HepG2 (cell line): ENCODE data around the gene MAP2K2. TPM values are rescaled to one million over a fixed set of nuclear protein-coding genes. Genes with fewer than 3 reads are reported as not detected.
A peak's percentile ranks its signal among the peaks of the same experiment; 100 is the strongest.

Experiments used
- ARHGAP35 ChIP-seq: sonication (generic); formaldehyde crosslinking; IDR thresholded peaks from 2 replicates; pipeline ENCODE4 v1.9.0; 2022; ENCODE audit warnings: mild to moderate bottlenecking, inconsistent platforms, moderate library complexity, missing genetic modification reagents, borderline replicate concordance
- ATF5 ChIP-seq: sonication (generic); formaldehyde crosslinking; IDR thresholded peaks from 2 replicates; pipeline ENCODE4 v1.4.0; 2020; ENCODE audit warnings: mild to moderate bottlenecking, low read depth, missing genetic modification reagents
- BORCS8-MEF2B ChIP-seq: sonication (generic); formaldehyde crosslinking; IDR thresholded peaks from 2 replicates; pipeline ENCODE4 v1.8.0; 2022; ENCODE audit warnings: mild to moderate bottlenecking, missing genetic modification reagents
- CAMTA2 ChIP-seq: sonication (generic); formaldehyde crosslinking; IDR thresholded peaks from 2 replicates; pipeline ENCODE4 v1.4.0; 2020; ENCODE audit warnings: mild to moderate bottlenecking, missing genetic modification reagents, borderline replicate concordance
- CENPX ChIP-seq: sonication (generic); formaldehyde crosslinking; IDR thresholded peaks from 2 replicates; pipeline ENCODE4 v1.9.0; 2021; ENCODE audit warnings: mild to moderate bottlenecking, missing genetic modification reagents, moderate library complexity
- HMGXB4 ChIP-seq, 2 experiments: sonication (generic) in 1 of 2; formaldehyde crosslinking in 1 of 2; IDR thresholded peaks; 2 replicates each; pipeline versions ENCODE4 v1.4.0 to v1.6.1; 2018 to 2020; ENCODE audit warnings: missing genetic modification reagents in 2 of 2, borderline replicate concordance in 1 of 2, low read depth in 1 of 2, mild to moderate bottlenecking in 1 of 2, missing biosample characterization in 1 of 2
- HOXA5 ChIP-seq: sonication (generic); formaldehyde crosslinking; IDR thresholded peaks from 2 replicates; pipeline ENCODE4 v1.4.0; 2020; ENCODE audit warnings: missing genetic modification reagents
- IRF9 ChIP-seq: sonication (generic); formaldehyde crosslinking; IDR thresholded peaks from 2 replicates; pipeline ENCODE4 v1.8.0; 2022; ENCODE audit warnings: missing genetic modification reagents, mild to moderate bottlenecking, borderline replicate concordance
- KDM1A ChIP-seq: IDR thresholded peaks from 2 replicates; pipeline ENCODE4 v1.6.1; 2016; ENCODE audit warnings: missing compliant biosample characterization
- KLF6 ChIP-seq: IDR thresholded peaks from 2 replicates; pipeline ENCODE4 v1.8.0; 2016; ENCODE audit warnings: missing biosample characterization, missing genetic modification reagents
- MIXL1 ChIP-seq: IDR thresholded peaks from 2 replicates; pipeline ENCODE4 v1.6.1; 2016
- SIN3A ChIP-seq: IDR thresholded peaks from 2 replicates; pipeline ENCODE4 v1.6.1; 2011; ENCODE audit warnings: low read depth, mild to moderate bottlenecking, control low read depth, low read length, borderline replicate concordance
- ZFP62 ChIP-seq: sonication (generic); formaldehyde crosslinking; IDR thresholded peaks from 2 replicates; pipeline ENCODE4 v1.4.0; 2020; ENCODE audit warnings: missing genetic modification reagents
- ZFP91 ChIP-seq: sonication (generic); formaldehyde crosslinking; IDR thresholded peaks from 2 replicates; pipeline ENCODE4 v1.9.0; 2022; ENCODE audit warnings: missing genetic modification reagents, mild to moderate bottlenecking, borderline replicate concordance
- ZMYM3 ChIP-seq: sonication (generic); formaldehyde crosslinking; IDR thresholded peaks from 2 replicates; pipeline ENCODE4 v1.5.1; 2020; ENCODE audit warnings: mild to moderate bottlenecking, missing genetic modification reagents
- ZNF317 ChIP-seq: sonication (generic); formaldehyde crosslinking; IDR thresholded peaks from 2 replicates; pipeline ENCODE4 v1.5.0; 2020; ENCODE audit warnings: mild to moderate bottlenecking, missing genetic modification reagents
- ZNF350 ChIP-seq: sonication (generic); formaldehyde crosslinking; IDR thresholded peaks from 2 replicates; pipeline ENCODE4 v1.4.0; 2020; ENCODE audit warnings: mild to moderate bottlenecking, low read depth, missing genetic modification reagents, borderline replicate concordance
- ZNF562 ChIP-seq: sonication (generic); formaldehyde crosslinking; IDR thresholded peaks from 2 replicates; pipeline ENCODE4 v1.8.0; 2022; ENCODE audit warnings: missing genetic modification reagents, borderline replicate concordance
- ZNF687 ChIP-seq: sonication (generic); formaldehyde crosslinking; IDR thresholded peaks from 2 replicates; pipeline ENCODE4 v1.5.1; 2020; ENCODE audit warnings: mild to moderate bottlenecking, missing genetic modification reagents, moderate library complexity
- polyA plus RNA-seq, 8 experiments: library from polyadenylated mRNA; depleted of rRNA in 3 of 8; stranded (reverse) in 7 of 8; unstranded in 1 of 8; fragments of >200 nt; fragmentation: Illumina TruSeq in 4 of 8; extraction: Trizol in 4 of 8; gene quantifications; 2 replicates each; pipeline versions ENCODE4 v1.2.1 to v1.2.3, GENCODE V29; 2011 to 2016; ENCODE audit warnings: low read depth in 4 of 8, missing spikeins in 1 of 8, mixed read lengths in 1 of 8; ENCODE audit not compliant: insufficient read depth in 1 of 8
- total RNA-seq, 5 experiments: library from RNA; depleted of rRNA; stranded (reverse); fragments of >200 nt; fragmentation: Illumina TruSeq; extraction: Trizol; gene quantifications; 2 replicates each; pipeline ENCODE4 v1.2.3, GENCODE V29; 2016; ENCODE audit warnings: low read depth in 1 of 5

MAP2K2 gene
- total and polyA plus RNA-seq, 2 of the 13 experiments (the other 11 are each of a cell fraction or from before 2014, with no cell fraction given), result 70.3 to 80.9 TPM

- no peak for TF ChIP-seq CENPX (CRISPR knock-in tag)
- TF ChIP-seq IRF9 (CRISPR knock-in tag), result 0 out of 2 replicates have a peak, but pooled peaks have one; percentile 17
- TF ChIP-seq ZFP62 (CRISPR knock-in tag), result no peak
- 0 out of 2 replicates have a peak, but pooled peaks have one; percentile 31 for TF ChIP-seq SIN3A
- TF ChIP-seq ZNF317 (CRISPR knock-in tag), result no peak
- TF ChIP-seq ZMYM3 (CRISPR knock-in tag), result peak; percentile 94
- TF ChIP-seq ZNF687, result peak; percentile 69
- TF ChIP-seq ATF5, result no peak
- TF ChIP-seq BORCS8-MEF2B (CRISPR knock-in tag), result 0 out of 2 replicates have a peak, but pooled peaks have one; percentile 20
- no peak for TF ChIP-seq CAMTA2 (CRISPR knock-in tag)
- TF ChIP-seq KDM1A, result peak; percentile 71; the same call in 1 of the 2 replicates
- no peak for TF ChIP-seq ZNF562 (CRISPR knock-in tag)
- no peak for TF ChIP-seq ZNF350 (CRISPR knock-in tag)
- TF ChIP-seq KLF6 (CRISPR knock-in tag), result 0 out of 2 replicates have a peak, but pooled peaks have one; percentile 17
- no peak for TF ChIP-seq HOXA5 (CRISPR knock-in tag)
- 0 out of 4 replicates have a peak, but pooled peaks of 1 of the 2 experiments have one; percentile 33 for TF ChIP-seq HMGXB4 (CRISPR knock-in tag; IDR thresholded peaks at IDR 0.05; ENCODE audit: borderline replicate concordance in 1 of 2, low read depth in 1 of 2)
- no peak for TF ChIP-seq ARHGAP35 (CRISPR knock-in tag)
- TF ChIP-seq ZFP91 (CRISPR knock-in tag), result peak; percentile 35; the same call in 1 of the 2 replicates
- no peak for TF ChIP-seq MIXL1 (CRISPR knock-in tag)
Measured at GRCh38 chr19:4063369-4064148, 60.4 kb downstream of the MAP2K2 start (continued).
